Left ventricle myocardium inferior (tissue), 1 donor: Measurements from ENCODE around the gene TIAM1. TPM values are rescaled to one million over a fixed set of nuclear protein-coding genes. Genes with fewer than 3 reads are reported as not detected.

Source experiments
- DNase-seq: peaks from one replicate; pipeline ENCODE4 v3.0.0-alpha.2; 2020
- H3K27ac ChIP-seq: fragments of 200-600 bp; replicated peaks from 2 replicates; pipeline ENCODE4 v1.8.0; 2021
- H3K27me3 ChIP-seq: fragments of 200-600 bp; 2 replicates; pipeline ENCODE4 v1.8.0; 2021; ENCODE audit warnings: low read depth
- H3K36me3 ChIP-seq: fragments of 200-600 bp; 2 replicates; pipeline ENCODE4 v1.8.0; 2021
- H3K4me1 ChIP-seq: fragments of 200-600 bp; 2 replicates; pipeline ENCODE4 v1.8.0; 2021
- H3K4me3 ChIP-seq: fragments of 200-600 bp; 2 replicates; pipeline ENCODE4 v1.8.0; 2021; ENCODE audit warnings: mild to moderate bottlenecking, moderate library complexity
- H3K9me3 ChIP-seq: fragments of 200-600 bp; replicated peaks from 2 replicates; pipeline ENCODE4 v1.8.0; 2021
- CTCF ChIP-seq: fragments of 200-600 bp; IDR thresholded peaks from 2 replicates; pipeline ENCODE4 v1.8.0; 2021; ENCODE audit warnings: antibody characterized with exemption, mild to moderate bottlenecking, borderline replicate concordance
- intact Hi-C: fragments of 100-400 bp; cut with micrococcal nuclease; formaldehyde crosslinking; loops from one replicate; pipeline ENCODE4 v1.11.0; 2022
- total RNA-seq: library from RNA; stranded (reverse); fragmentation: NEBNext Ultra II Directional; extraction: Animal tissue kit (Norgen Biotek cat#: 25700); gene quantifications from one replicate; pipeline ENCODE4 v1.2.1, GENCODE V29; 2021
- donor health status: DM: no; HTN: yes; CAD: no; lungs with severe emphysema.

The TIAM1 gene
- total RNA-seq, 1 donor from 2014 or later, result 1.8 TPM

GRCh38 chr21:31196724-31197123, 147.3 kb downstream of the TIAM1 start:
- H3K27me3 ChIP-seq, result peaks cover 27% of the 10 kb centered on the region
- no peak for DNase-seq
- TF ChIP-seq CTCF, result no peak
- no peak overlapping the region for H3K27ac ChIP-seq
- H3K4me3 ChIP-seq, result no peak overlapping the region
- intact Hi-C loops, result loop anchor here (5.0 kb wide), 2 partner anchors 386 to 406 kb away; no protein-coding TSS in a partner anchor
- H3K36me3 ChIP-seq, result no peaks in the 10 kb centered on the region
- H3K9me3 ChIP-seq, result no peaks in the 10 kb centered on the region
- H3K4me1 ChIP-seq, result no peaks in the 10 kb centered on the region

GRCh38 chr21:31195334-31196015, 148.6 kb downstream of the TIAM1 start:
- H3K4me3 ChIP-seq, result no peak overlapping the region
- H3K27ac ChIP-seq, result no peak overlapping the region
- no peaks in the 10 kb centered on the region for H3K4me1 ChIP-seq
- TF ChIP-seq CTCF, result no peak
- DNase-seq, result no peak
- H3K9me3 ChIP-seq, result no peaks in the 10 kb centered on the region
- H3K27me3 ChIP-seq, result peaks cover 27% of the 10 kb centered on the region
- no peaks in the 10 kb centered on the region for H3K36me3 ChIP-seq
- intact Hi-C loops, result loop anchor here (5.0 kb wide), 2 partner anchors 387 to 407 kb away; no protein-coding TSS in a partner anchor

- no peak for DNase-seq
- intact Hi-C loops, result loop anchor here (5.0 kb wide), 2 partner anchors 388 to 408 kb away; no protein-coding TSS in a partner anchor
- Histone ChIP-seq H3K4me1 (no peaks in the 10 kb centered on the region), H3K36me3 (no peaks in the 10 kb centered on the region), H3K27me3 (peaks cover 34% of the 10 kb centered on the region), H3K4me3 (no peak overlapping the region), H3K9me3 (no peaks in the 10 kb centered on the region), H3K27ac (no peak overlapping the region)
- no peak for TF ChIP-seq CTCF
These were observed 149.4 kb downstream of the TIAM1 start for GRCh38 chr21:31194510-31195293.

GRCh38 chr21:31193761-31194160, 150.3 kb downstream of the TIAM1 start:
- no peaks in the 10 kb centered on the region for H3K36me3 ChIP-seq
- TF ChIP-seq CTCF, result no peak
- intact Hi-C loops, result no loop called here

GRCh38 chr21:31191553-31191952, 152.5 kb downstream of the TIAM1 start:
- intact Hi-C loops, result no loop called here
- no peak for DNase-seq
- no peaks in the 10 kb centered on the region for H3K36me3 ChIP-seq
- no peak overlapping the region for H3K27ac ChIP-seq
- no peak overlapping the region for H3K4me3 ChIP-seq
- peaks cover 52% of the 10 kb centered on the region for H3K27me3 ChIP-seq
- H3K4me1 ChIP-seq, result no peaks in the 10 kb centered on the region
- TF ChIP-seq CTCF, result no peak
- H3K9me3 ChIP-seq, result no peaks in the 10 kb centered on the region

More at GRCh38 chr21:31193761-31194160, 150.3 kb downstream of the TIAM1 start:
- H3K4me1 ChIP-seq, result no peaks in the 10 kb centered on the region
- H3K9me3 ChIP-seq, result no peaks in the 10 kb centered on the region
- no peak overlapping the region for H3K27ac ChIP-seq
- H3K4me3 ChIP-seq, result no peak overlapping the region
- peaks cover 44% of the 10 kb centered on the region for H3K27me3 ChIP-seq
- DNase-seq, result no peak
